H9 (cell line): ENCODE measurements around the gene MICU1. TPM values are rescaled to one million over a fixed set of nuclear protein-coding genes. Genes with fewer than 3 reads are reported as not detected.

Source experiments
- DNase-seq: peaks from one replicate; pipeline ENCODE4 v3.0.0-alpha.2; 2017
- H2AFZ ChIP-seq: one replicate; pipeline ENCODE4 v1.6.1; 2013; ENCODE audit warnings: mild to moderate bottlenecking, low read length, control low read depth, moderate library complexity
- H2AK5ac ChIP-seq: 2 replicates; pipeline ENCODE4 v1.6.1; 2013; ENCODE audit warnings: low read length, control low read depth, mixed read lengths; ENCODE audit not compliant: insufficient read length
- H2BK120ac ChIP-seq: one replicate; pipeline ENCODE4 v1.6.1; 2013; ENCODE audit warnings: low read depth, mild to moderate bottlenecking, low read length, control low read depth, inconsistent platforms; ENCODE audit not compliant: poor library complexity, severe bottlenecking
- H2BK12ac ChIP-seq: 2 replicates; pipeline ENCODE4 v1.6.1; 2013; ENCODE audit warnings: low read length, control low read depth, mixed read lengths, low read depth; ENCODE audit not compliant: insufficient read length
- H2BK15ac ChIP-seq: 2 replicates; pipeline ENCODE4 v1.6.1; 2013; ENCODE audit warnings: low read depth, low read length, control low read depth
- H2BK20ac ChIP-seq: one replicate; pipeline ENCODE4 v1.6.1; 2013; ENCODE audit warnings: low read depth, mild to moderate bottlenecking, low read length, control low read depth, inconsistent platforms; ENCODE audit not compliant: poor library complexity, severe bottlenecking
- H2BK5ac ChIP-seq: 2 replicates; pipeline ENCODE4 v1.6.1; 2013; ENCODE audit warnings: low read length, control low read depth, mixed read lengths; ENCODE audit not compliant: insufficient read length
- H3K14ac ChIP-seq: 2 replicates; pipeline ENCODE4 v1.6.1; 2013; ENCODE audit warnings: low read length, control low read depth; ENCODE audit not compliant: insufficient read depth
- H3K18ac ChIP-seq: 2 replicates; pipeline ENCODE4 v1.6.1; 2013; ENCODE audit warnings: low read depth, mild to moderate bottlenecking, mixed read lengths, low read length, control low read depth; ENCODE audit not compliant: insufficient read length
- H3K23ac ChIP-seq: 2 replicates; pipeline ENCODE4 v1.6.1; 2013; ENCODE audit warnings: low read length, control low read depth, mixed read lengths, low read depth; ENCODE audit not compliant: insufficient read length
- H3K23me2 ChIP-seq: 2 replicates; pipeline ENCODE4 v1.6.1; 2013; ENCODE audit warnings: low read depth, mild to moderate bottlenecking, mixed read lengths, low read length, control low read depth; ENCODE audit not compliant: insufficient read length, poor library complexity, severe bottlenecking
- H3K27ac ChIP-seq: 2 replicates; pipeline ENCODE4 v1.5.1; 2013; ENCODE audit warnings: low read length, control low read depth, mixed read lengths, low read depth; ENCODE audit not compliant: insufficient read length
- H3K27me3 ChIP-seq: 2 replicates; pipeline ENCODE4 v1.6.1; 2013; ENCODE audit warnings: low read length, control low read depth, inconsistent platforms; ENCODE audit not compliant: insufficient read depth
- H3K4ac ChIP-seq: 2 replicates; pipeline ENCODE4 v1.6.1; 2013; ENCODE audit warnings: low read depth, mild to moderate bottlenecking, control low read depth, inconsistent platforms, low read length, moderate library complexity
- H3K4me1 ChIP-seq: 2 replicates; pipeline ENCODE4 v1.6.1; 2013; ENCODE audit warnings: low read length, control low read depth, inconsistent platforms; ENCODE audit not compliant: insufficient read depth
- H3K4me2 ChIP-seq: 2 replicates; pipeline ENCODE4 v1.6.1; 2013; ENCODE audit warnings: low read length, control low read depth, mixed read lengths; ENCODE audit not compliant: insufficient read length, insufficient read depth
- H3K56ac ChIP-seq: 2 replicates; pipeline ENCODE4 v1.6.1; 2013; ENCODE audit warnings: low read depth, mild to moderate bottlenecking, mixed read lengths, low read length, control low read depth; ENCODE audit not compliant: insufficient read length
- H3K79me1 ChIP-seq: 2 replicates; pipeline ENCODE4 v1.6.1; 2013; ENCODE audit warnings: low read depth, mild to moderate bottlenecking, moderate library complexity, low read length, control low read depth, inconsistent platforms; ENCODE audit not compliant: insufficient read depth, poor library complexity, severe bottlenecking
- H3K79me2 ChIP-seq: 2 replicates; pipeline ENCODE4 v1.6.1; 2013; ENCODE audit warnings: low read length, control low read depth, inconsistent platforms; ENCODE audit not compliant: insufficient read depth
- H3K9ac ChIP-seq: 2 replicates; pipeline ENCODE4 v1.6.1; 2013; ENCODE audit warnings: low read length, control low read depth, mixed read lengths; ENCODE audit not compliant: insufficient read length; ENCODE audit errors: extremely low read depth
- H3K9me3 ChIP-seq: one replicate; pipeline ENCODE4 v1.6.1; 2013; ENCODE audit warnings: low read depth, low read length, inconsistent platforms; ENCODE audit not compliant: control insufficient read depth
- H3T11ph ChIP-seq: one replicate; pipeline ENCODE4 v1.6.1; 2013; ENCODE audit warnings: mild to moderate bottlenecking, low read length, control low read depth, inconsistent platforms
- H4K20me1 ChIP-seq: one replicate; pipeline ENCODE4 v1.6.1; 2013; ENCODE audit not compliant: control insufficient read depth, insufficient read length, insufficient read depth
- H4K5ac ChIP-seq: 2 replicates; pipeline ENCODE4 v1.6.1; 2013; ENCODE audit warnings: low read depth, mild to moderate bottlenecking, mixed read lengths, low read length, control low read depth; ENCODE audit not compliant: insufficient read length
- H4K8ac ChIP-seq: replicated peaks from 2 replicates; pipeline ENCODE4 v1.6.1; 2013; ENCODE audit warnings: low read length, control low read depth, mixed read lengths, low read depth; ENCODE audit not compliant: insufficient read length
- H4K91ac ChIP-seq: 2 replicates; pipeline ENCODE4 v1.6.1; 2013; ENCODE audit warnings: low read depth, mild to moderate bottlenecking, moderate library complexity, mixed read lengths, low read length, control low read depth; ENCODE audit not compliant: insufficient read length
- H3K27ac Mint-ChIP-seq, 3 experiments: 2 replicates in 2 of 3; 3 replicates in 1 of 3; pipeline ENCODE4 v1.8.0; 2020 to 2021; ENCODE audit warnings: mixed read lengths in 3 of 3, mild to moderate bottlenecking in 1 of 3, moderate library complexity in 1 of 3
- H3K27me3 Mint-ChIP-seq: 2 replicates; pipeline ENCODE4 v1.8.0; 2021; ENCODE audit warnings: low read depth, mild to moderate bottlenecking, moderate library complexity, mixed read lengths
- H3K36me3 Mint-ChIP-seq, 3 experiments: 2 replicates in 2 of 3; 3 replicates in 1 of 3; pipeline ENCODE4 v1.8.0; 2020 to 2021; ENCODE audit warnings: low read depth in 3 of 3, mixed read lengths in 3 of 3; ENCODE audit not compliant: insufficient read depth in 1 of 3
- H3K4me1 Mint-ChIP-seq, 2 experiments: 2 replicates each; pipeline ENCODE4 v1.8.0; 2020; ENCODE audit warnings: mixed read lengths in 2 of 2
- H3K4me3 Mint-ChIP-seq, 2 experiments: 2 replicates in 1 of 2; 3 replicates in 1 of 2; pipeline ENCODE4 v1.8.0; 2020 to 2021; ENCODE audit warnings: mild to moderate bottlenecking in 2 of 2, mixed read lengths in 2 of 2, moderate library complexity in 1 of 2
- H3K9me3 Mint-ChIP-seq, 2 experiments: 2 replicates in 1 of 2; 3 replicates in 1 of 2; pipeline ENCODE4 v1.8.0; 2020; ENCODE audit warnings: mild to moderate bottlenecking in 2 of 2, mixed read lengths in 2 of 2, moderate library complexity in 1 of 2
- WGBS: extraction: QIAGEN DNeasy Blood & Tissue Kit; methylation state at CpG from one replicate; pipeline ENCODE4 v1.1.7; 2013; ENCODE audit warnings: missing lambda C conversion rate, low lambda C conversion rate, mixed read lengths; ENCODE audit not compliant: insufficient read length; ENCODE audit errors: extremely low coverage; 5-methylcytosine and 5-hydroxymethylcytosine counted together
- total RNA-seq: library from RNA; stranded (reverse); gene quantifications from 2 replicates; pipeline ENCODE4 v1.2.1, GENCODE V29; 2021
- TF ChIP-seq, protein P1 (sequence below): fragments of 200-600 bp; sonication (generic); conservative IDR thresholded peaks from 3 replicates; pipeline ENCODE4 v1.8.0; 2021; ENCODE audit warnings: antibody characterized with exemption, mild to moderate bottlenecking

MICU1 gene
- total RNA-seq, 1 experiment from 2014 or later: 33.2 TPM

DNA sequence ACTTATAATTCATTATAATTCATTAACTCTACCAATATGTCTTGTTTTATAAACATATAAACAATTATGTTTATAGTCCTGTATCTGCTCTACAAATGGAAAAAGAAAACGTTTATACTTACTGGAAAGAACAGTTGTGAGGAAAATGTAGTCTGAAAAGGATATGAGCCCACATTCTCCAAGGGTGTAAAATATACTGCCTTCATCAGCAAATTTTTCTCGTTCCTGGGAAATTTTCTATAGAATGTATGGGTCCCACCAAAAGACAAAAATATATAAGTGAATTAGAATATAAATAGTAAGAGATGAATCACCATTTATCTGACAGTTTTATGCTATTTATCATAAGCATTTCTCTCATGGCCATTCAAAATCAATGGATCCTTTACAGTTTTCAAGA is 117.8 kb downstream of the MICU1 start:
- no peak overlapping the region for H4K5ac ChIP-seq
- no peak overlapping the region for H2AFZ ChIP-seq
- no peaks in the 10 kb centered on the region for H3K23me2 ChIP-seq
- no peak overlapping the region for H2BK20ac ChIP-seq
- Mint-ChIP-seq H3K4me3 (no peak overlapping the region), H3K27ac (no peak overlapping the region), H3K36me3 (peaks cover 17 to 24% (median 23%) of the 10 kb centered on the region in 3 experiments), H3K27me3 (no peaks in the 10 kb centered on the region), H3K9me3 (peaks cover 14 to 17% of the 10 kb centered on the region in 2 experiments; a peak in 4 of 5 replicates), H3K4me1 (peaks cover 0 to 2% of the 10 kb centered on the region in 2 experiments; a peak in 2 of 4 replicates)
- no peaks in the 10 kb centered on the region for H4K20me1 ChIP-seq
- no peaks in the 10 kb centered on the region for H3K4me1 ChIP-seq
- no peak overlapping the region for H3K9ac ChIP-seq
- no peak overlapping the region for H3K18ac ChIP-seq
- H3K9me3 ChIP-seq: no peaks in the 10 kb centered on the region
- no peak overlapping the region for H2AK5ac ChIP-seq
- H3K14ac ChIP-seq: no peak overlapping the region
- TF ChIP-seq, protein P1, sequence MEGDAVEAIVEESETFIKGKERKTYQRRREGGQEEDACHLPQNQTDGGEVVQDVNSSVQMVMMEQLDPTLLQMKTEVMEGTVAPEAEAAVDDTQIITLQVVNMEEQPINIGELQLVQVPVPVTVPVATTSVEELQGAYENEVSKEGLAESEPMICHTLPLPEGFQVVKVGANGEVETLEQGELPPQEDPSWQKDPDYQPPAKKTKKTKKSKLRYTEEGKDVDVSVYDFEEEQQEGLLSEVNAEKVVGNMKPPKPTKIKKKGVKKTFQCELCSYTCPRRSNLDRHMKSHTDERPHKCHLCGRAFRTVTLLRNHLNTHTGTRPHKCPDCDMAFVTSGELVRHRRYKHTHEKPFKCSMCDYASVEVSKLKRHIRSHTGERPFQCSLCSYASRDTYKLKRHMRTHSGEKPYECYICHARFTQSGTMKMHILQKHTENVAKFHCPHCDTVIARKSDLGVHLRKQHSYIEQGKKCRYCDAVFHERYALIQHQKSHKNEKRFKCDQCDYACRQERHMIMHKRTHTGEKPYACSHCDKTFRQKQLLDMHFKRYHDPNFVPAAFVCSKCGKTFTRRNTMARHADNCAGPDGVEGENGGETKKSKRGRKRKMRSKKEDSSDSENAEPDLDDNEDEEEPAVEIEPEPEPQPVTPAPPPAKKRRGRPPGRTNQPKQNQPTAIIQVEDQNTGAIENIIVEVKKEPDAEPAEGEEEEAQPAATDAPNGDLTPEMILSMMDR: no peak
- H4K8ac ChIP-seq: no peak overlapping the region
- no peak overlapping the region for H3K27ac ChIP-seq
- no peak overlapping the region for H2BK120ac ChIP-seq
- H3K79me2 ChIP-seq: no peaks in the 10 kb centered on the region
- no peaks in the 10 kb centered on the region for H3K27me3 ChIP-seq
- no peak overlapping the region for H3K4me2 ChIP-seq
- no peak overlapping the region for H3K4ac ChIP-seq
- H2BK15ac ChIP-seq: no peak overlapping the region
- no peak overlapping the region for H3K56ac ChIP-seq
- DNase-seq: no peak
- H4K91ac ChIP-seq: no peak overlapping the region
- WGBS: no CpG with 5 or more reads among the region's 2 CpGs
- no peak overlapping the region for H3T11ph ChIP-seq
- H2BK12ac ChIP-seq: no peak overlapping the region
- H3K79me1 ChIP-seq: no peaks in the 10 kb centered on the region
- no peak overlapping the region for H3K23ac ChIP-seq
- H2BK5ac ChIP-seq: no peak overlapping the region
